Keratinocyte (primary cell): Measurements from ENCODE around the gene MYO15B. TPM values are rescaled to one million over a fixed set of nuclear protein-coding genes. Genes with fewer than 3 reads are reported as not detected.

ENCODE experiments used
- DNase-seq: peaks from one replicate; pipeline ENCODE4 v3.0.0-alpha.2; 2011; ENCODE audit warnings: low read depth, missing footprints, low spot score
- FAIRE-seq: peaks from 2 replicates; lab custom pipeline; 2011; peaks lifted over from hg19 to GRCh38; lab: Jason Lieb, UNC
- H2AFZ ChIP-seq: 2 replicates; pipeline ENCODE4 v1.6.0; 2012; ENCODE audit warnings: low read length, control low read depth, inconsistent platforms; ENCODE audit not compliant: control insufficient read depth
- H3K27ac ChIP-seq: 2 replicates; pipeline ENCODE4 v1.5.1; 2011; ENCODE audit warnings: low read length; ENCODE audit not compliant: control insufficient read depth, insufficient read depth
- H3K27me3 ChIP-seq: 3 replicates; pipeline ENCODE4 v1.6.0; 2011; ENCODE audit warnings: low read length; ENCODE audit not compliant: control insufficient read depth, insufficient read depth; ENCODE audit errors: extremely low read depth
- H3K36me3 ChIP-seq, 2 experiments: 2 replicates in 1 of 2; 3 replicates in 1 of 2; pipeline ENCODE4 v1.5.1; 2011; ENCODE audit warnings: low read length in 2 of 2, mild to moderate bottlenecking in 1 of 2; ENCODE audit not compliant: control insufficient read depth in 2 of 2, insufficient read depth in 2 of 2; ENCODE audit errors: extremely low read depth in 1 of 2
- H3K4me1 ChIP-seq: 3 replicates; pipeline ENCODE4 v1.5.1; 2011; ENCODE audit warnings: low read length; ENCODE audit not compliant: control insufficient read depth, insufficient read depth; ENCODE audit errors: extremely low read depth
- H3K4me2 ChIP-seq: 3 replicates; pipeline ENCODE4 v1.6.0; 2011; ENCODE audit warnings: low read depth, low read length; ENCODE audit not compliant: control insufficient read depth, insufficient read depth; ENCODE audit errors: extremely low read depth
- H3K4me3 ChIP-seq, 3 experiments: fragments of 200-600 bp in 1 of 3; sonication (generic) in 1 of 3; 2 replicates in 2 of 3; 3 replicates in 1 of 3; pipeline ENCODE4 v1.5.1; 2011 to 2016; ENCODE audit warnings: low read length in 3 of 3, mild to moderate bottlenecking in 3 of 3, control low read depth in 2 of 3, inconsistent platforms in 1 of 3, low read depth in 1 of 3, mixed read lengths in 1 of 3, mixed run types in 1 of 3, moderate library complexity in 1 of 3; ENCODE audit not compliant: control insufficient read depth in 2 of 3, insufficient read depth in 2 of 3; ENCODE audit errors: extremely low read depth in 1 of 3
- H3K79me2 ChIP-seq: 2 replicates; pipeline ENCODE4 v1.6.0; 2012; ENCODE audit warnings: low read length; ENCODE audit not compliant: control insufficient read depth, insufficient read depth
- H3K9ac ChIP-seq: 3 replicates; pipeline ENCODE4 v1.6.0; 2011; ENCODE audit warnings: low read length; ENCODE audit not compliant: control insufficient read depth, insufficient read depth; ENCODE audit errors: extremely low read depth
- H3K9me1 ChIP-seq: 3 replicates; pipeline ENCODE4 v1.6.0; 2011; ENCODE audit warnings: low read length; ENCODE audit not compliant: control insufficient read depth, insufficient read depth; ENCODE audit errors: extremely low read depth
- H3K9me3 ChIP-seq: 2 replicates; pipeline ENCODE4 v1.5.1; 2012; ENCODE audit warnings: low read depth, low read length; ENCODE audit not compliant: control insufficient read depth
- H4K20me1 ChIP-seq: 3 replicates; pipeline ENCODE4 v1.6.0; 2011; ENCODE audit warnings: low read length; ENCODE audit not compliant: control insufficient read depth, insufficient read depth; ENCODE audit errors: extremely low read depth
- CTCF ChIP-seq, 3 experiments: IDR thresholded peaks in 1 of 3; conservative IDR thresholded peaks in 1 of 3; optimal IDR thresholded peaks in 1 of 3; 2 replicates in 2 of 3; 3 replicates in 1 of 3; pipeline versions ENCODE3 to v1.5.1; 2011; ENCODE audit warnings: low read length in 3 of 3, mild to moderate bottlenecking in 3 of 3, moderate library complexity in 2 of 3, control low read depth in 1 of 3, inconsistent platforms in 1 of 3; ENCODE audit not compliant: insufficient read depth in 2 of 3; ENCODE audit errors: extremely low read depth in 1 of 3
- EZH2 ChIP-seq: IDR thresholded peaks from one replicate; pipeline ENCODE4 v1.6.1; 2012; ENCODE audit warnings: inconsistent platforms, mild to moderate bottlenecking, low read length, moderate library complexity
- dilution Hi-C: fragments of 300-500 bp; cut with MboI; formaldehyde crosslinking; loops from one replicate; pipeline ENCODE4 v1.7.0; 2020; ENCODE audit warnings: low sequenced_read_pairs; ENCODE audit not compliant: extremely low pct_ligation_motif_present
- polyA plus RNA-seq, 5 experiments: library from polyadenylated mRNA; depleted of rRNA in 3 of 5; stranded (reverse) in 3 of 5; stranded (forward) in 1 of 5; unstranded in 1 of 5; fragments of >200 nt; gene quantifications; 1 replicate in 1 of 5; 2 replicates in 3 of 5; 3 replicates in 1 of 5; pipeline versions ENCODE4 v1.2.1 to v1.2.3, GENCODE V29; 2011 to 2012; ENCODE audit warnings: missing spikeins in 2 of 5, low read depth in 1 of 5, low replicate concordance in 1 of 5

Gene MYO15B
- polyA plus RNA-seq, 1 donor (not counting 4 experiments of a cell fraction or from before 2014, with no cell fraction given), result 0.14 TPM

DNA sequence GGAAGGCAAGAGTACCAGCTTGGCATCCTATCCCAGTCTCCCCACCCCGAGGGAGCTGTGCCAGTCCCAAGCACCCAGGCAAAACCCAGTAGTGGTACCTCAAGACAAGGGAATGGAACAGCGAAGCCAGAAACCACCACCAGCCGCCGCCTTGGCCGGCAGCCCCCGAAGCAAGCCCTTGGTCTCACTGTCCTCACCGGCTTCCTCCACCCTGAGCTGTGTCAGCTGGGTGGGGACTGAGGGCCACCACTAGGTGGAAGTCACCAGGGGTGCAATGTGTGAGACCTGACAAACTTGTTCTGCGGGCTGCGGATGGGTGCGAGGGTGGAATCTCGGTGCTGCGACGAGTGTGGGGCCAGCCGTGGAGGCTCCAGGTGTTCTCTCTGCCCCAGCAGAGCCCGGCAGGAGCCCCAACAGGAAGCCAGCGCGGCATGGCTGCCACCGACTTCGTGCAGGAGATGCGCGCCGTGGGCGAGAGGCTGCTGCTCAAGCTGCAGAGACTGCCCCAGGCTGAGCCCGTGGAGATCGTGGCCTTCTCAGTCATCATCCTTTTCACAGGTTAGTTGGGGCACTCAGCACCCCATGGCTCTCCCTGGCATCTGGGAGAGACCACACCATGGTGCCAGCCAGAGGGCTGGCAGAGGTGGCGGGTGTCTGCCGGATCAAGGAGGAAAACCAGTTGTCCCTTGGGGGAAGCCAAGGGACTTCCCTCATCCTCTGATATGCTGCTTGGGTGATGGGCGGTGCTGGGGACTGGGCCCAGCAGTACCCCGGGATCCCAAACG lies 52.4 kb downstream of the MYO15B start:
- no peak for DNase-seq
- no peak for FAIRE-seq
- Histone ChIP-seq H3K9me3 (no peaks in the 10 kb centered on the region), H3K27me3 (no peaks in the 10 kb centered on the region), H3K4me3 (no peak overlapping the region), H2AFZ (no peak overlapping the region), H3K36me3 (peaks cover 0 to 18% of the 10 kb centered on the region in 2 experiments), H3K9ac (no peak overlapping the region), H3K79me2 (no peaks in the 10 kb centered on the region), H3K4me2 (no peak overlapping the region), H3K27ac (no peak overlapping the region), H3K9me1 (no peaks in the 10 kb centered on the region), H3K4me1 (peaks cover 32% of the 10 kb centered on the region), H4K20me1 (no peaks in the 10 kb centered on the region)
- TF ChIP-seq EZH2, result no peak
- TF ChIP-seq CTCF (optimal IDR thresholded peaks at IDR 0.05 in 1 of 3, IDR thresholded peaks at IDR 0.05 in 1 of 3, conservative IDR thresholded peaks at IDR 0.05 in 1 of 3; ENCODE audit: extremely low read depth in 1 of 3, insufficient read depth in 2 of 3, low read length in 3 of 3), result peak in 2 of 3 experiments; percentile 25 to 26
- dilution Hi-C loops, result no loop called here

DNA sequence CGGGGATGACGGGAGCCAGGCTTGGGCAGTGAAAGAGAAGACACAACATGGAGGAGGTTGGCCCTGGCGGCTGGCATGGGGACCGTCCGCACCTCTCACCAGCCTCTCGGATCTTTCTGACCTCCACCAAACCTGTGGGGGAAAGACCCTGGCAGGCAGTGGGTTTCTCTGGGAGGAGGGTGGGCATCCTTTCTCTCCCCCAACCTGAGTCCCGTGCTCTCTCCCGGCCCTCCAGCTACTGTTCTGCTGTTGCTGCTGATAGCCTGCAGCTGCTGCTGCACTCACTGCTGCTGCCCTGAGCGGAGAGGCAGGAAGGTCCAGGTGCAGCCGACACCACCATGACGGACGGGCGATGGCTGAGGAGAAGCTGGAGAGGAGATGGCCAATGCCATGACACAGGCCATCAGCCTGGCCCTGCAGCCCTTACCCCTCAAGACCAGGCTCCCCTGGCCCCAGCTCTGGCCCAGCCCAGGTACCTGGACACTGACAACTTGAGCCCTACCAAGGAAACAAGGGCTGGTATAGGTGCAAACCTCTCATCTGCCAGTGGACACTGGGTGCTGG lies 53.0 kb downstream of the MYO15B start:
- no peak for TF ChIP-seq EZH2
- no peak for TF ChIP-seq CTCF (optimal IDR thresholded peaks at IDR 0.05 in 1 of 3, IDR thresholded peaks at IDR 0.05 in 1 of 3, conservative IDR thresholded peaks at IDR 0.05 in 1 of 3; ENCODE audit: extremely low read depth in 1 of 3, insufficient read depth in 2 of 3, low read length in 3 of 3)
- dilution Hi-C loops, result no loop called here
- Histone ChIP-seq H3K27me3 (no peaks in the 10 kb centered on the region), H3K4me1 (peaks cover 39% of the 10 kb centered on the region), H2AFZ (no peak overlapping the region), H3K9me3 (no peaks in the 10 kb centered on the region), H3K9ac (no peak overlapping the region), H3K9me1 (no peaks in the 10 kb centered on the region), H3K79me2 (no peaks in the 10 kb centered on the region), H3K27ac (no peak overlapping the region), H3K36me3 (peaks cover 0 to 18% of the 10 kb centered on the region in 2 experiments), H3K4me2 (no peak overlapping the region), H4K20me1 (no peaks in the 10 kb centered on the region), H3K4me3 (no peak overlapping the region)
- DNase-seq (no peak), FAIRE-seq (no peak)
